ENCODE results near the gene PCDH12.

Gene PCDH12

DNA sequence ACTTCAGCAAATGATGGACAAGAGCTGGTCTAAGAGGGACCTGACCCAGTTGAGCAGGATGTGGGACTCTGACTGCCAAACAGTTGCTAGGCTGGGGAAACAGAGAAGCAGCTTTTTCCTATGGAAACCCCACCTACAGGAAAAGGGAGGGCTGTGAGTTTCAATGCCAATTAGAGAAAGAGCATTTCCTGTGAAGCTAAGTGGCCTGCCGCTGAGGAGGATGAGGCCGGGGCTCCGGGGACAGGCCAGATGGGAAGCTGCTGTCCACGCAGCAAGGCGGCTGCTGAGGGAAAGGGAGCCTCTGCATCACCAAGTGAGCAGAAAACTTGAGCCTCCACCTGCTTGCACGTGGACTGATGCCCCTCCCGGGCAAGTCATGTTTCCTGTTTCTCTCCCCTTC lies at the start of gene PCDH12:
Gene PCDH12, minus strand, starts transcription at position 90 of the 400 bp plus-strand sequence. CDS start 351 bp downstream, outside the sequence.
- DNase-seq (ENCODE audit: low read depth), result no peak

DNA sequence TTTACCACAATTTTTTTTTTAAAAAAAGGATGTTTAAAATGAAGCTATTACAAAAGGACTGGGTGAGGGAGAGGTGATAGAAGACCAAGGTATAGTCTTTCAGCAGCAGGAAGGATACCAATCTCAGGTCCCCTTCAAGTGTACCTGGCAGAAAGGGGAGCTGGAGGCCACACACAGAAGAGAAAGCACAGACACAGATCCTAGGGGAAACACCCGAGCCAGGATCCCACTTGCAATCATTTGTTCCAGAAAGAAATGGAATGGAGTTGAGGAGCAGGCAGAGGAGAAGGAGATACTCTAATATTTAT lies 49.2 kb upstream of the PCDH12 start:
- DNase-seq (ENCODE audit: low read depth), result no peak

DNA sequence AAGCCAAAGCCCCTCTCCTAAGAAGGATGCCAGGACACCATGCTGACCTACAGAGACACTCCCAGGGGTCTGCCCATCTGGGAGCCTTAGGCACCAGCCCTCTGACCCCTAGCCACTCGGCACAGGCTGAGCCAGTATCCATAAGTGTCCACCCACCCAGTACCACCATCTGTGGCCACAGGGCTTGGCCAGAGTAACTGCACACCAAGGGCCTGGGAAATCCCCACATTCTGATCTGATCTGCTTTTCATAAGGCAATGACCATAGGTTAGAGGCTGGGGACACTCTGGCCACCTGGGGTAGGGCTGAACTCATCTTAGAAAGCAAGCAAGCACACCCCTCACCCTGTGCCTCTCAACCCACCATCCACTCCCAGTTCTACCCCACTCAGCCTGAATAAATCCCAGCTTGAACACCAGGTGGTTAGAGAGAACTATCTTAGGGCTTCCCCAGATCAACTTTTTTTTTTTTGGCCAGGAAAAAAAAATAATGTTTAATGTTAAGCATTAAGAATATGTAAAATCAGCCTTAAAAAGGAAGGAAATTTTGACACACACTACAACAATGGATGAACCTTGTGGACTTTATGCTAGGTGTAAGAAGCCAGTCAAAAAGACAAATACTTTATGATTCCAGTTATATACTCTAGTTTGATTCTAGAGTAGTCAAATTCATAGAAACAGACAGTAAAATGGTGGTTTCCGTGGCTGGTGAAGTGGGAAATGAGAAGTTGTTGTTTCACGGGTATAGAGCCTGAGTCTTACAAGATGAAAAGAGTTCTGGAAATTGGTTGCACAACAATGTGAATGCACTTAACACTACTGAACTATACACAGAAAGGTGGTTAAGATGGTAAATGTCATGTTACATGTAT lies 48.6 kb upstream of the PCDH12 start:
- DNase-seq (ENCODE audit: low read depth), result no peak

GRCh38 chr5:142003266-142003800 lies 45.3 kb upstream of the PCDH12 start:
- no peak for DNase-seq (ENCODE audit: low read depth)

GRCh38 chr5:142000704-142001484 lies 42.9 kb upstream of the PCDH12 start:
- DNase-seq (ENCODE audit: low read depth), result no peak

DNA sequence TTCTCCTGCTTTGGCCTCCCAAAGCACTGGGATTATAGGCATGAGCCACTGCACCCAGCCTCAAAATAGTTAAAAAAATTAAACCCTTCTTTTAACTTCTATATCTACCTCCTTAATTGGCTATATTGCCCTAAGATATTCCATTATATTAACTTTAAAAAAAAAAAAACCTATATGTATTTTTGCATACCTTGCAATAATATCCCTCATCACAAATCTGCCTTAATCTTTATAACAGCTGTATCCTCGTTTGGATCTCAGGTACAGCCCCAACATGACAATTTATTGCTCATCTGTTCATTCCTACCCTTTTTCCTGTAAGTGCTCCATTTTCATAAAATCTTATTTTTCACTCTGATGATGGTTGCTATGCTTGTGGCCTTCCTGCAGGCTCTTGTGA lies 42.2 kb upstream of the PCDH12 start:
- no peak for DNase-seq (ENCODE audit: low read depth)

- no peak for DNase-seq (ENCODE audit: low read depth)
These were observed 39.5 kb upstream of the PCDH12 start for GRCh38 chr5:141997358-141997960.

- DNase-seq (ENCODE audit: low read depth), result no peak
These were observed 37.7 kb upstream of the PCDH12 start for GRCh38 chr5:141995656-141996055.

GRCh38 chr5:141994511-141995136 lies 36.6 kb upstream of the PCDH12 start:
- no peak for DNase-seq (ENCODE audit: low read depth)

DNA sequence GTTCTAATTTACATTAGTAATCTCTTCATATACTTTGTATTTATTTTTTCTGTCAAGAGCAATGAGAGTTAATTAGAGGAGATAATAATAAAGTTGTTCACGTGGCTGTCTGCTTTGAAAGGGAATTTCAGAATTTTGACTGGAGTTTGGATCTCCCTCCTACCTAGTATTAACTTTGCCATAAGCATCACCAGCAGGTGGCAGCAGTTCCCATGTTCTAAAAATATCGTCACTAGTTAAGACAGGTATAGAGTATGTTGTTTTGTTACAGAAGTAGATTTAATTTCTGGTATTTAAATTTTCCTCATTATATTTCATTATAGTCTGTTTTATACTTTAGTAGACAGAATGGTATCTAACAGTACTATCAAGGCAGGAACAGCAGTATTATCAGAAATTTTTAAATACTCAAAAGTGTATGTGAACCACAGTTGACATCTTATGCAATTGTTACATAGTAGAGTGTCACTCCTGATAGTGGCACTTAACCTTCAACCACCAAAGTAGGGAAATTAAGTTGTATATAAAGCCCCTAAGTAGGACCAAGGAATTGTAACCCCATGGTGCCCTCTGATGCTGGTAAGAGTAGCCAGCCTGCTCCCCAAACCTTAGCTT lies 34.5 kb upstream of the PCDH12 start:
- peak; percentile 52 for DNase-seq (ENCODE audit: low read depth)

GRCh38 chr5:141989720-141990119 lies 31.7 kb upstream of the PCDH12 start:
- no peak for DNase-seq (ENCODE audit: low read depth)

DNA sequence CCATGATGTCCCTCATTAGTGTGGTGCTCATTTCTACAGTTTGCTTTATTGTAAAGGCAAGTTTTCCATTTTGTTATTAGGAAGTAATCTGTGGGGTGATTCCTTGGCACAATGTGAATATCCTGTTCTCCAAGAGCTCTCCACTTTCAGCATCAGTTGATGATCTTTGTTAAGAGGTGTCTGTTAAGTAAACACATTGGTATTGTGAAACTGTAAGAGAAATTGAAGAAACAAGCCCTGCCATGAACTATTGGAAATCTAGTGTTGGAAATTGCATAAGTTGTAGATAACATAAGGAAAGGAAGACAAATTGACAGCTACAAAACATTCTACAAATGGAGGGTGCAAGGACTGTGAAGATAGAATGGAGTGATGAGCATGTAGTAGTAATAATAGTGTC lies 28.1 kb upstream of the PCDH12 start:
- no peak for DNase-seq (ENCODE audit: low read depth)

GRCh38 chr5:141982626-141983025 lies 24.6 kb upstream of the PCDH12 start:
- DNase-seq (ENCODE audit: low read depth), result no peak

DNA sequence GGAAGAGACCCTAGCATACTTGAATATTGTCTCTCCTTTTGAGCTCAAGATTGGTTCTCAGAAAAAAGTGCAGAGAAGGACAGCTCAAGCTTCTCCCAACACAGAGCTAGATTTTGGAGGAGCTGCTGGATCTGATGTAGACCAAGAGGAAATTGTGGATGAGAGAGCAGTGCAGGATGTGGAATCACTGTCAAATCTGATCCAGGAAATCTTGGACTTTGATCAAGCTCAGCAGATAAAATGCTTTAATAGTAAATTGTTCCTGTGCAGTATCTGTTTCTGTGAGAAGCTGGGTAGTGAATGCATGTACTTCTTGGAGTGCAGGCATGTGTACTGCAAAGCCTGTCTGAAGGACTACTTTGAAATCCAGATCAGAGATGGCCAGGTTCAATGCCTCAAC lies 20.4 kb upstream of the PCDH12 start:
- no peak for DNase-seq (ENCODE audit: low read depth)

DNA sequence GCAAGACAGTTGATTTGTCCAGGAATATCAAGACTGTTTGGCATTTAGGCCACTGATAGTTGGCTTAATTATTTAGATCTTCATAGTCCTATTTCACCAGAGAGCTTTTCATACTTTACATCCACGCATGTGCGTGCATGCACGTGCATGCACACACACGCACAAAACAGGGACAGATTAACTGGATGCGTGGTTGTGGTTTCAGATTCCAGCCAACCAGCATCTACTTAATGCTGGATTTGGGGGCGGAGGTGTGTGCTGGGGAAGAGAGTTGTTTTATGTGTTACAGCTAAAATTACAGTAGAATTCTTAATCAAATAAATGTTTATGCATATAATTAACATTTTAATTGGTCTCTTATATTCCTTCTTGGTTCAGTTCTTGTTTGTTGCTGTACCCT lies 18.2 kb upstream of the PCDH12 start:
- DNase-seq (ENCODE audit: low read depth), result no peak

DNA sequence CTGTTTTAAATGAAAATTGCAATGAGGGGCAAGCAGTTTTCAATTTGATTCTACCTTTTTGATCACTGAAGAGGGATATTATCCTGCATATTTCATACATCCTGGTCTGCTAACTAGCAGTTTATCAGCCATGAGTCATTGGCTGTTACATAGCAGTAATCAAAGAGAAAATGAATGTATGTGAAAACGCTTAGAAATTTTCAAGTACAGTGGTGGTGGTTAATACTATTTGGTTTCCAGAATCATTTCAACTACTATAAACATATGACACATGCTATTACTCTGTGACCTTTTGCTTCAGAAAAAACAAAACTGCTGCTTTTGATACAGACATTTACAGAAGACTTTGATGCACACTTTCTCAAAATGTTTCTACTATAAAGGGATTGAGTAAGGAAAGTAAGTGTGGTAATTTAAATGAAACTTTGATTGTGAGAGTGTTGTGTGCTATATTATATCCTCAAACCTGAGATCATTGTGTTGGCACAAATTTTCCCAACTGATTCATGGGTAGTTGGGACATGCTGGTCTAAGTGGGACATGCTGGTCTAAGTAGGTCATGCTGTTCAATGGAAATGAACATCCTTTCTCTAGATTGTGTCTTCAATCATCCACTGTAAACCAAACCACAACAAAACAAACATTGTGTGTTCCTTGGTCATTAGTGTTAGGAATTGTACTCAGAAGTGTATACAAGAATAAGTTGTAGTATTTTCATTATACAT lies 16.0 kb upstream of the PCDH12 start:
- DNase-seq (ENCODE audit: low read depth), result no peak

GRCh38 chr5:141969783-141970771 lies 12.1 kb upstream of the PCDH12 start:
- no peak for DNase-seq (ENCODE audit: low read depth)

- peak; percentile 96 for DNase-seq (ENCODE audit: low read depth)
These were observed 11.1 kb upstream of the PCDH12 start, which contains the start of gene RNF14 for GRCh38 chr5:141968914-141969608. TSS of gene RNF14 (plus strand) at chr5:141969105. CDS start at chr5:141973589, 4,484 bp downstream.

- DNase-seq (ENCODE audit: low read depth), result no peak
These were observed 8.9 kb upstream of the PCDH12 start for GRCh38 chr5:141966963-141967333.

All from activated T-cell treated with anti-CD3 and anti-CD28 coated beads for 48 hours (primary cell).